ENCODE results near the gene FAHD2A. TPM values are rescaled to one million over a fixed set of nuclear protein-coding genes. Genes with fewer than 3 reads are reported as not detected.
"Not testable (repeated sequence)": the region's sequence is repeated elsewhere in the genome, so short reads cannot be mapped to it uniquely, and the experiment has no call there.

FAHD2A gene
- total and polyA plus RNA-seq, 5 donors from 2014 or later: 9.1 to 24.1 (median 15.6) TPM

- H3K27me3 ChIP-seq (ENCODE audit: control insufficient read depth, insufficient read depth, low read length); H3K27ac ChIP-seq (ENCODE audit: insufficient read depth, low read length, poor library complexity, severe bottlenecking); H3K36me3 Mint-ChIP-seq; DNase-seq; H3K4me1 Mint-ChIP-seq; H3K27ac Mint-ChIP-seq; H3K4me3 ChIP-seq (ENCODE audit: low read depth, low read length); H3K27me3 Mint-ChIP-seq; H3K4me3 Mint-ChIP-seq; ATAC-seq (ENCODE audit: low read depth in 2 of 2); H3K9me3 ChIP-seq (ENCODE audit: control insufficient read depth in 2 of 2, low read length in 2 of 2); H3K4me1 ChIP-seq (ENCODE audit: control insufficient read depth, insufficient read depth, low read length, poor library complexity, severe bottlenecking); H3K36me3 ChIP-seq (ENCODE audit: control insufficient read depth, insufficient read depth, low read length); H3K9me3 Mint-ChIP-seq: not testable (repeated sequence)
Measured at GRCh38 chr2:95435162-95435871, 32.8 kb downstream of the FAHD2A start.

- not testable (repeated sequence) for ATAC-seq (ENCODE audit: low read depth in 2 of 2); H3K27ac ChIP-seq (ENCODE audit: insufficient read depth, low read length, poor library complexity, severe bottlenecking); H3K4me1 ChIP-seq (ENCODE audit: control insufficient read depth, insufficient read depth, low read length, poor library complexity, severe bottlenecking); H3K4me3 ChIP-seq (ENCODE audit: low read depth, low read length); H3K27me3 ChIP-seq (ENCODE audit: control insufficient read depth, insufficient read depth, low read length); H3K36me3 ChIP-seq (ENCODE audit: control insufficient read depth, insufficient read depth, low read length); DNase-seq; H3K27me3 Mint-ChIP-seq; H3K4me1 Mint-ChIP-seq; H3K27ac Mint-ChIP-seq; H3K9me3 ChIP-seq (ENCODE audit: control insufficient read depth in 2 of 2, low read length in 2 of 2); H3K4me3 Mint-ChIP-seq; H3K36me3 Mint-ChIP-seq; H3K9me3 Mint-ChIP-seq
Measured at GRCh38 chr2:95435872-95436209, 33.3 kb downstream of the FAHD2A start.

GRCh38 chr2:95442474-95443099 is 40.1 kb downstream of the FAHD2A start:
- not testable (repeated sequence) for H3K4me1 Mint-ChIP-seq; H3K27me3 Mint-ChIP-seq; H3K4me1 ChIP-seq (ENCODE audit: control insufficient read depth, insufficient read depth, low read length, poor library complexity, severe bottlenecking); H3K9me3 Mint-ChIP-seq; H3K4me3 ChIP-seq (ENCODE audit: low read depth, low read length); H3K36me3 ChIP-seq (ENCODE audit: control insufficient read depth, insufficient read depth, low read length); H3K27ac Mint-ChIP-seq; H3K27me3 ChIP-seq (ENCODE audit: control insufficient read depth, insufficient read depth, low read length); H3K4me3 Mint-ChIP-seq; ATAC-seq (ENCODE audit: low read depth in 2 of 2); DNase-seq; H3K27ac ChIP-seq (ENCODE audit: insufficient read depth, low read length, poor library complexity, severe bottlenecking); H3K36me3 Mint-ChIP-seq; H3K9me3 ChIP-seq (ENCODE audit: control insufficient read depth in 2 of 2, low read length in 2 of 2)

DNA sequence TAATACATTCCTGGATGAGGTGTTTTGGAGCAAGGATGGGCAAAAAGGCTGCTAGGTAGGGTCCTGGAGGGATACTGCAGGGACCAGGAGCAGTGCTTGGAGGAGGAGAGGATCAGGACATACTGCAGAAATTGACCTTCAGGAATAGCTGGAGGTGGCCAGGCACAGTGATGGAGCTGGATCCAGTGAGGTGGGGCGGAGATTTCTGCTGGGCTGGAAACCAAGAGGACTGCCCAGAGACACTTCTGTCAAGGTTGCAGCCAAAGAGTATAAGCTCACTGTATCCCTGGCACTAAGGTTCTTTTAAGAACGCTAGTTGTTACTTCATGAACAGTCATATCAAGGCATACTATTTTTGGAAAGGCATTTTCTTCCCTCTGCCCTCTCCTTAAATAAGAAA is 42.8 kb downstream of the FAHD2A start:
- H3K9me3 ChIP-seq (ENCODE audit: control insufficient read depth in 2 of 2, low read length in 2 of 2); H3K9me3 Mint-ChIP-seq; H3K4me1 Mint-ChIP-seq; DNase-seq; H3K27me3 ChIP-seq (ENCODE audit: control insufficient read depth, insufficient read depth, low read length); H3K27ac Mint-ChIP-seq; H3K27me3 Mint-ChIP-seq; H3K4me3 ChIP-seq (ENCODE audit: low read depth, low read length); H3K36me3 ChIP-seq (ENCODE audit: control insufficient read depth, insufficient read depth, low read length); H3K4me3 Mint-ChIP-seq; H3K4me1 ChIP-seq (ENCODE audit: control insufficient read depth, insufficient read depth, low read length, poor library complexity, severe bottlenecking); ATAC-seq (ENCODE audit: low read depth in 2 of 2); H3K36me3 Mint-ChIP-seq; H3K27ac ChIP-seq (ENCODE audit: insufficient read depth, low read length, poor library complexity, severe bottlenecking): not testable (repeated sequence)

DNA sequence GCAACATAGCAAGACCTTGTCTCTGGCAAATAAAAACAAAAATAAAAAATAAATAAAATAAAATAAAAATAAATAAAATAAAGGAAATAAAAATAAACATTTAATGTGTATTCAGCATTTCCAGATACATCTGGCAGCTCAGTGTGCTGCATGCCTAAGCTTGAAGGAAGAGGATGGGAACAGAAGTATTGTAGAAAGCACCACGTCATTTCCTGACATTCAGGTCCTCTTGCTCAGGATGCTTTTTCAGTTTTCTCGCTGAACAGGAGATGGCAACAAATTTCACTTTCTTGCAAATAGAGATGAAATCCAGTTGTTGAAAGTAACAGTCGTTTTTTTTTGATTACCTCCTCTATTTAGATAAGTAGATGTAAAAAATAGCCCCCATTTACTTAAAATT is 60.8 kb downstream of the FAHD2A start:
- H3K4me3 ChIP-seq (ENCODE audit: low read depth, low read length); H3K36me3 ChIP-seq (ENCODE audit: control insufficient read depth, insufficient read depth, low read length); H3K4me3 Mint-ChIP-seq; H3K36me3 Mint-ChIP-seq; H3K27ac Mint-ChIP-seq; H3K27me3 Mint-ChIP-seq; H3K4me1 Mint-ChIP-seq; DNase-seq; H3K27me3 ChIP-seq (ENCODE audit: control insufficient read depth, insufficient read depth, low read length); H3K27ac ChIP-seq (ENCODE audit: insufficient read depth, low read length, poor library complexity, severe bottlenecking); H3K9me3 ChIP-seq (ENCODE audit: control insufficient read depth in 2 of 2, low read length in 2 of 2); H3K9me3 Mint-ChIP-seq; H3K4me1 ChIP-seq (ENCODE audit: control insufficient read depth, insufficient read depth, low read length, poor library complexity, severe bottlenecking); ATAC-seq (ENCODE audit: low read depth in 2 of 2): not testable (repeated sequence)

Other genes with a start within 250 kb of the FAHD2A start
- gene ZNF514, start 242.9 kb upstream of the FAHD2A start, total RNA-seq: 11.4 TPM
- gene ZNF514, start 242.9 kb upstream of the FAHD2A start, polyA plus RNA-seq: 10 to 100 TPM in 3 of 4 donors, 1 to 10 TPM in 1; 8.9 to 12.9 (median 11.7) TPM
- 1.8 TPM for gene ZNF2, start 236.9 kb upstream of the FAHD2A start, total RNA-seq
- gene ZNF2, start 236.9 kb upstream of the FAHD2A start, polyA plus RNA-seq: 1 to 10 TPM; 2.4 to 4.6 (median 3.6) TPM
- gene ZNF892, start 195.2 kb upstream of the FAHD2A start, total RNA-seq: 2.0 TPM
- 1 to 10 TPM in 1 of 4 donors, under 1 TPM in 3; 0.11 to 1.1 (median 0.61) TPM for gene ZNF892, start 195.2 kb upstream of the FAHD2A start, polyA plus RNA-seq
- gene PROM2, start 128.3 kb upstream of the FAHD2A start, total RNA-seq: 0.47 TPM
- gene PROM2, start 128.3 kb upstream of the FAHD2A start, polyA plus RNA-seq: not detected
- gene KCNIP3, start 105.4 kb upstream of the FAHD2A start, total RNA-seq: not detected
- not detected for gene KCNIP3, start 105.4 kb upstream of the FAHD2A start, polyA plus RNA-seq
- gene TRIM43B, start 82.0 kb downstream of the FAHD2A start, total RNA-seq: not detected
- gene TRIM43B, start 82.0 kb downstream of the FAHD2A start, polyA plus RNA-seq: not detected
- gene TRIM43, start 189.3 kb downstream of the FAHD2A start, total RNA-seq: not detected
- not detected for gene TRIM43, start 189.3 kb downstream of the FAHD2A start, polyA plus RNA-seq